Pons (tissue), 1 donor: ENCODE data around the gene SPHK1.

ENCODE experiments used
- DNase-seq: peaks from one replicate; pipeline ENCODE4 v3.0.0-alpha.2; 2016; ENCODE audit warnings: low spot score

Gene SPHK1

GRCh38 chr17:76433693-76434092 lies 49.3 kb downstream of the SPHK1 start:
- no peak for DNase-seq

GRCh38 chr17:76434870-76435269 lies 50.5 kb downstream of the SPHK1 start:
- DNase-seq: no peak

GRCh38 chr17:76435751-76436150 lies 51.3 kb downstream of the SPHK1 start:
- DNase-seq: no peak
